HL-60 (cell line): ENCODE data around the gene AHRR.

ENCODE experiments used
- CTCF ChIP-seq: IDR thresholded peaks from one replicate; pipeline ENCODE4 v1.5.1; 2011; ENCODE audit warnings: low read length, control low read depth, inconsistent platforms; ENCODE audit not compliant: insufficient read depth
- GABPA ChIP-seq: IDR thresholded peaks from 2 replicates; pipeline ENCODE4 v1.6.1; 2012; ENCODE audit warnings: low read depth
- POLR2AphosphoS5 ChIP-seq: IDR thresholded peaks from 2 replicates; pipeline ENCODE4 v1.6.1; 2012; ENCODE audit warnings: low read depth
- REST ChIP-seq: IDR thresholded peaks from 2 replicates; pipeline ENCODE4 v1.6.1; 2012; ENCODE audit warnings: low read depth; ENCODE audit not compliant: insufficient replicate concordance

GRCh38 chr5:380701-381309 lies 59.3 kb downstream of the AHRR start:
- TF ChIP-seq CTCF (no peak), POLR2AphosphoS5 (no peak), REST (no peak), GABPA (no peak)
